Measurements from ENCODE around the gene DLG2.

GRCh38 chr11:83549984-83550667 lies 2077.0 kb downstream of the DLG2 start:
- TF ChIP-seq CTCF (IDR thresholded peaks at IDR 0.05) (no peak), POLR2AphosphoS5 (IDR thresholded peaks at IDR 0.05) (no peak), POLR2A (IDR thresholded peaks at IDR 0.05) (no peak)

Data from sigmoid colon (tissue), 4 donors.